ENCODE results near the gene DLG2.

- TF ChIP-seq EZH2phosphoT487 (IDR thresholded peaks at IDR 0.05; ENCODE audit: low read length) (no peak), EZH2 (optimal IDR thresholded peaks at IDR 0.05; ENCODE audit: low read depth, low read length) (no peak)
- TF ChIP-seq, protein P1, sequence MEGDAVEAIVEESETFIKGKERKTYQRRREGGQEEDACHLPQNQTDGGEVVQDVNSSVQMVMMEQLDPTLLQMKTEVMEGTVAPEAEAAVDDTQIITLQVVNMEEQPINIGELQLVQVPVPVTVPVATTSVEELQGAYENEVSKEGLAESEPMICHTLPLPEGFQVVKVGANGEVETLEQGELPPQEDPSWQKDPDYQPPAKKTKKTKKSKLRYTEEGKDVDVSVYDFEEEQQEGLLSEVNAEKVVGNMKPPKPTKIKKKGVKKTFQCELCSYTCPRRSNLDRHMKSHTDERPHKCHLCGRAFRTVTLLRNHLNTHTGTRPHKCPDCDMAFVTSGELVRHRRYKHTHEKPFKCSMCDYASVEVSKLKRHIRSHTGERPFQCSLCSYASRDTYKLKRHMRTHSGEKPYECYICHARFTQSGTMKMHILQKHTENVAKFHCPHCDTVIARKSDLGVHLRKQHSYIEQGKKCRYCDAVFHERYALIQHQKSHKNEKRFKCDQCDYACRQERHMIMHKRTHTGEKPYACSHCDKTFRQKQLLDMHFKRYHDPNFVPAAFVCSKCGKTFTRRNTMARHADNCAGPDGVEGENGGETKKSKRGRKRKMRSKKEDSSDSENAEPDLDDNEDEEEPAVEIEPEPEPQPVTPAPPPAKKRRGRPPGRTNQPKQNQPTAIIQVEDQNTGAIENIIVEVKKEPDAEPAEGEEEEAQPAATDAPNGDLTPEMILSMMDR (IDR thresholded peaks at IDR 0.05; ENCODE audit: low read length) = no peak
Measured at GRCh38 chr11:85096939-85097338, 530.2 kb downstream of the DLG2 start.

Measured in MM.1S (cell line).